Posterior cingulate gyrus (tissue), 11 donors: ENCODE results near the gene GMCL1.
"Not testable (repeated sequence)": the region's sequence is repeated elsewhere in the genome, so short reads cannot be mapped to it uniquely, and the experiment has no call there.

Experiments used
- DNase-seq, 10 donors: peaks; one replicate each; pipeline versions ENCODE4 v3.0.0 to v3.0.0-alpha.2; 2020 to 2021; ENCODE audit warnings: mixed read lengths in 3 of 10
- intact Hi-C: fragments of 100-400 bp; cut with DNase I; formaldehyde crosslinking; loops from one replicate; pipeline ENCODE4 v1.15.1; 2023

The GMCL1 gene

DNA sequence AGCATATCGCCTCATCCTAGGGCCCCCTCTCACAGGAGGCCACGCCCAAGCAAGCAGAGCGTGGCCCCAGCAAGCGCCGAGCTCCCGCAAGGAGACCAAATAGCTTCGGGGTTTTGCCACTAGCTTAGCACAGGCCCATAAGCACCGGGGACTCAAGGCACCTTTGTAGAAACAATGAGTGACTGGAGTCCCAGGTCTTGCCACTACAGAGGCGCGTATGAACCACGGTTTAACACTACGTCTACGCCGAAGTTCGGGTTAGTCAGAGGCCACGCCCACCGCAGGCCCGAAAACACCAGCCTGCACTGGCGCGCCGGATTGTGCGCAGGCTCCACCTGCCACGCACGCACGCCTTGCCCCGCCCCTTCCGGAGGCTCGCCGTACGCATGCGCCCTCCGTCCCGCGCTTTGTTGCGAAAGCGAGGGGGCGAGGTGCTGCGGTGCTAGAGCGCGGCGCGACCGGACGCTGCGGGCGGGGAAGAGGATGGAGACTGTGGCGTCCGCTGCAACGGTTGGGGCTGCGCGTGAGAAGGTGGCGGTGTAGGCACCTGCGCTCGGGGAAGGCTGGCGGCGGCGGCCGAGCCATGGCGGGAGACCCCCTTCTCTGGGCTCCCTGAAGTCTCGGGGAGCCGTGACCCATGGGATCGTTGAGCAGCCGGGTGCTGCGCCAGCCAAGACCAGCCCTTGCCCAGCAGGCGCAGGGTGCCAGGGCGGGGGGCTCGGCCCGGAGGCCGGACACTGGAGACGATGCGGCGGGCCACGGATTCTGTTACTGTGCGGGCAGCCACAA is at the start of gene GMCL1:
TSS of gene GMCL1 (plus strand) at position 405 of the 789 bp plus-strand sequence. CDS start at position 638, 233 bp downstream.
- intact Hi-C loops, result loop anchor here (5.0 to 10.0 kb wide), 2 partner anchors 185 to 258 kb away; partner anchors contain the start of genes AAK1 and PCBP1
- peak; percentile 93 to 99 (median 95) for DNase-seq

DNA sequence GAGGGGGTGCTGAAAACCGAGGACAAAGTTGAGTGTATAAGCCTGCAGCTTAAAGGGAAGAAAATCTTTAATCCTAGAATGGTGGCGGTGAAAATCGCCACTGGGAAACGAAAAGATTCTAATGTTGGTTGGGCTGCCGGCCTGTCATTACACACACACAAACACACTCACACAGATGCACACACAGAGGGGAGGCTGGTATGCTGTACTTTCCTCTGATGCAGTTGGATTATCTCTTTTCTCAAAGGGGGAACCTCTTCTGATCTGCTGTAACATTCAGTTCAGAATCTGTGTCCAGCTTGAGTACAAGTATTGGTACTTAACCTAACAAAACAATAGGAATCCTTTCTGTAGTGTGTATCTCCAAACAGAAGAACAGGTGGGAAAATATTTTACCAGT is 48.5 kb upstream of the GMCL1 start:
- no peak for DNase-seq
- intact Hi-C loops, result no loop called here

- intact Hi-C loops, result no loop called here
- no peak for DNase-seq
Observed at GRCh38 chr2:69781321-69782248, 47.9 kb upstream of the GMCL1 start.

- DNase-seq, result no peak
- intact Hi-C loops, result no loop called here
Observed at GRCh38 chr2:69784228-69784627, 45.2 kb upstream of the GMCL1 start.

GRCh38 chr2:69785358-69785757 is 44.1 kb upstream of the GMCL1 start:
- DNase-seq, result no peak
- intact Hi-C loops, result no loop called here

DNA sequence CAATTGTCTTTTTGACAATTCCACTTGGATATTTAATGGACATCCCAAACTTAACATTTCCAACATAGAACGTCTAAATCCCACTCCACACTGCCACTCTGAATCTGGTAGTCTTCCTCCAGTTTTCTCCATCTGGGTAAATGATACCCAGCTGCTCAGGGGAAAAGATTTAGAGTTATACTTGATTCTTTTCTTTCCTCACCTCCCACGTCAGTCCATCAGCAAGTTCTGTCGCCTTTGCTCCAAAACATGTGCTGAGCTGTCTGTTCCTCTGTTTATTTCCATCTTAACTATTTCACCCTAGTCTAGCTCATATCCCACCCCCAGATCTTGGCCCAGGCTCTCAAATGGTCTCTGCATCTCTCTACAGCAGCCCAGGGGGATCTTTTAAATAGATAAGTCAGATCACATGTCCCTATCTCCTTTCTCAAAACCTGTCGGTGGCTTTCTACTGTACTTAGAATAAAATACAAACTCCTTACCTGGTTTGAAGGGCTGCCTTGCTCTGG is 43.4 kb upstream of the GMCL1 start:
- DNase-seq, result peak in 2 of 10 donors; percentile 35 to 37
- intact Hi-C loops, result loop anchor here (2.0 kb wide), 1 partner anchor 25 kb away; no protein-coding TSS in a partner anchor

DNA sequence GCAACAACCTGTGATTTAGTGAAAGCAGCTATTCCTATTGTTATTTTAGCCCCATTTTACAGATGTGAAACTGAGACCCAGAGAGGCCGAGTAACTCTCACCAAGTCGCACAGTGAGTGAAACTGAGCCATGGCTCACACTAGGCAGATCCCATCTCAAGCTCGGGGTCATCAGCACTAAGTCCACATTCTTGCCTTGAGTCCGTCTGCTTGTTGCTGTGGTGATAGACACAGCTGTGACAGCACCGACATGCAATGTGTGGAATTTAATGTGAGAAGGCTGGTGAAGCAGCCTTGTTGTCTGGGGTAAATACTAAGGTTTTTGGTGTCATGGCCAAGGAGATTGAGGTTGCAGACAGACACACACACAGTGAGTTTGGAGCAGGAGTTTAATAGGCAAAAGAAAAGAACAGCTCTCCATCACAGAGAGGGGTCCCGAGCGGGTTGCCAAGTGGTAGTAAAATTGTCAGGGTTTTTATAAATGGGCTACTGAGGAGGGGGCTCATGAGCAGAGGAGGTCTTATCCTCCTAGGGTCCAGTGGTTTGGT is 40.2 kb upstream of the GMCL1 start:
- intact Hi-C loops, result no loop called here
- DNase-seq, result no peak

GRCh38 chr2:69789772-69790600 is 39.5 kb upstream of the GMCL1 start:
- intact Hi-C loops, result no loop called here
- no peak for DNase-seq

DNA sequence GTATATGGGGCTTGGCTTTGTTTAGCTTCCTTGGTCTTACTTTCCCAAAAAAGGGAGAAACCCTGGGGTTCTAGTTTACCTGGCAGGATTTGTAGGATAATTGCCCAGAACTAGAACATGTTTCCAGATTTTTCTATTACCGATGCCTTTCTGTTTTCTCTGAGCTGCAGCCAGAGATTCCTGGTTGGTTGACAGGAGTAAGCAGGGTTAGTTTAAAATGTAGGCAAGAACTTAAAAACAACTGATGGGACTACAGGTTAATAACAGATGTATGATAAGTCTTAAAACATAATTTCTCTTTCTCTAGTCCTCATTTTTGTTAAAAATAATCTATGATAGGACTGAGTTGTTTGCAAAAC is 38.9 kb upstream of the GMCL1 start:
- DNase-seq, result no peak

GRCh38 chr2:69791045-69791444 is 38.4 kb upstream of the GMCL1 start:
- intact Hi-C loops, result no loop called here
- no peak for DNase-seq

More for the DNA sequence above, 38.9 kb upstream of the GMCL1 start:
- intact Hi-C loops, result no loop called here

DNA sequence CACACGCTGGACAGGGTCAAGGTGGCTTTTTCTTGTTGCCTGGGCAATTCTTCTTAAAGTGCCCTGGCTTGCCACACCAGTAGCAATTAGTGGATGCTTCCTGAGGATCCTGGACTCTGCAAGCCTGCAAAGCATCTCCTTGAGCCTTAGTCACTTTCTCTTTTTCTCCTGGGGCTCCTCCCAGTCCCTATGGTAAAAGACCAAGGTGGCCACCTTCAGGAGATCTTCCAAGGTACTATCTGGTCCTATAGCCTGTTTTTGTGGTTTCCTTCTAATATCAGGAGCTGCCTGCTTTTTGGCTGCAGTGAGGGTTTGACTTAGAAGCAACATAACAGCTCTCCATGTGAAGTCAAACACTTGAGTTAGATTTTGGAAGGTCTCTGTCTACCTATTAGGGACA is 33.3 kb upstream of the GMCL1 start:
- intact Hi-C loops, result no loop called here

DNA sequence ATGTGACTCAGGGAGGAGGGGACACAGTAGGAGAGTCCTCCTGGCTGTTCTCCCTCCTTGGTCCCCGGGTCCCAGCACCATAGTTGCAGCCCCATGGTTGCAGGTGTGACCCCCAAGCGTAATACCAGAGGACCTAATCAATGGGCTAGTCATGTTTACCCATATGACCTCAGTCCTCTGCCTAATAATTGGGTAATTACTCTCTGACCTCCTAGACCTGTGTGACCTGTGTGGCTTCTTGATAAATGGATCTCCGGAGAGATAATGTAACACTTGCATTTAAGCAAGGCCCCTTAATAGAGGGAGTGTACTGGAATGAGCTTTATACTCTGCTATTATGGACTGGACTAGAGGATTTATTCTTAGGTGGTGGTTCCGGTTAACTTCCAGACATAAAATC is 32.2 kb upstream of the GMCL1 start:
- no peak for DNase-seq
- intact Hi-C loops, result no loop called here

More for the DNA sequence above, 33.3 kb upstream of the GMCL1 start:
- DNase-seq, result no peak

DNA sequence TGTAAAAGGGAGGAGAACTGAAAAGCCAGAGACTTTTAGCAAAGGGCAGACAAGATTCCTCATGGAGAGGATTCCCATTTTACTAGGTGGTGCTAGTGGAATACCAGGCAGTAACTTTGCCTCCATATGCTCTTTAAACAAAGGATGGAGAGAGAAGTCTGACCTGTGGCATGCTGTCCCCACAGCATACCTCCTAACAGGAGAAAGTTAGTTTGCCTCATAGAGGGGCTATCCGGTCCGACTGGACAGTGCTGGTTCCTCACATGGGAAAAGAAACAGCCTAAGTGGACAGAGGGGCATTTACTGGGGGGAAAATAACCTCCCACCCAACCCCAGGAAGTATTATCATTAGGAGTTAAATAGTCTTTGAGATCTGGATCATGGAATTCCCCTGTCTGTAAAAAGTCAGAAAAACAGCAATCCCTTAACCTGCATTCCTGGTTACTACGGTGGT is 31.6 kb upstream of the GMCL1 start:
- no peak for DNase-seq
- intact Hi-C loops, result no loop called here

DNA sequence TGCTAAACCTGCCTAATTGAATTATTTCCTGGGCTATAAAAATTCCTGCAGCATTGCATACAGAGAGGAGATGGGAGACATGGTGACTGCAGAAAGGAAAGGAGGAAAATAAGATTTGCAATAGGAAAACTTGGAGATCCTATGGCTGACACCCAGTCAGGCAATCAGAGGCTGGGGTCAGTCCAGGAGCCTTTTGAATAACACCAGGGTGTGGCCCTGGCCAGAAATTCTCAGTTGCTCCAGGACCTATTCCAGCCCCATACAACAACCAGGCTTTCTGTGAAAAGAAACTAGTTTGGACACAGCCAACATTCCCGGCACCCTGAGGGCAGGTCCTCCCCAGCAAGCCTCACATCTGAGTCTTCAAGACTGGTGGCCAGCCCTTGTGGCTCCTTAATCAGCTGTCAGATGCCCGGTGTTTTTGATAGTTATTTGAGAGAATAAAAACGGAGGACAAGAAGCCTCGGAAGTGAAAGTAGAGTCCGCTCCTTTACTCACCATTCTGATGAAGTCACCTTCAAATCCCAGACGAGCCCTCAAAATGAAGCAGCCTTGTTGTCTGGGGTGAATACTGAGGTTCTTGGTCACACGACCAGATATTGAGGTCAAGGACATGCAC is 31.1 kb upstream of the GMCL1 start:
- intact Hi-C loops, result no loop called here
- DNase-seq, result no peak

- intact Hi-C loops, result no loop called here
- DNase-seq, result no peak
Observed at GRCh38 chr2:69798909-69799526, 30.4 kb upstream of the GMCL1 start.

- intact Hi-C loops, result no loop called here
- no peak for DNase-seq
Observed at GRCh38 chr2:69801745-69802290, 27.6 kb upstream of the GMCL1 start.

- intact Hi-C loops, DNase-seq: not testable (repeated sequence)
Observed at GRCh38 chr2:69802781-69803367, 26.6 kb upstream of the GMCL1 start.

DNA sequence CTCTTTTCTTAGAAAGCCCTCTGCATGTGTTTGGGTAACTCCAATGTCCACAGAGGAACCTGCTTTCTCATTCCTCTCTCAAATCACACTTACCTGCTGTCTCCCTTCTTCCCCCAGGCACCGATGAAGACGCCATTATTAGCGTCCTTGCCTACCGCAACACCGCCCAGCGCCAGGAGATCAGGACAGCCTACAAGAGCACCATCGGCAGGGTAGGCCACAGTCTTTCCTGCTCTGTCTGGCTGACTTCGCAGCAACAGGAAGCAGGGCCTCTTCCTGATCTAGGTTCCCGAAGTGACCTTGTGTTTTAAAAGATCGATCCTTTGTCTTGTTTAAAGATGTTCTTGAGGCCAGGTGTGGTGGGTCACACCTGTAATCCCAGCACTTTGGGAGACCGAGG is 25.0 kb upstream of the GMCL1 start:
- DNase-seq, result no peak
- intact Hi-C loops, result no loop called here
